H1 (cell line): ENCODE data around the gene POLR3K. TPM values are rescaled to one million over a fixed set of nuclear protein-coding genes. Genes with fewer than 3 reads are reported as not detected.

Experiments used
- CBX8 ChIP-seq: fragments of 300-800, 300-1000 bp; sonication (generic); IDR thresholded peaks from 2 replicates; pipeline ENCODE4 v1.7.1; 2016; ENCODE audit warnings: low read depth, low read length, borderline replicate concordance
- CREB1 ChIP-seq: IDR thresholded peaks from 2 replicates; pipeline ENCODE4 v1.6.1; 2012; ENCODE audit warnings: inconsistent platforms
- EGR1 ChIP-seq: IDR thresholded peaks from 2 replicates; pipeline ENCODE4 v1.6.1; 2011; ENCODE audit warnings: low read depth, low read length, borderline replicate concordance
- FOSL1 ChIP-seq: IDR thresholded peaks from 2 replicates; pipeline ENCODE4 v1.6.1; 2011; ENCODE audit warnings: mild to moderate bottlenecking, low read depth, low read length, moderate library complexity; ENCODE audit not compliant: insufficient read depth
- GTF2F1 ChIP-seq: IDR thresholded peaks from 2 replicates; pipeline ENCODE4 v1.6.1; 2012; ENCODE audit warnings: low read depth, low read length, improper control_type of control experiment, borderline replicate concordance
- HDAC2 ChIP-seq, 2 experiments: fragments of 300-600 bp in 1 of 2; sonication (generic) in 1 of 2; IDR thresholded peaks; 2 replicates each; pipeline ENCODE4 v1.6.1; 2011 to 2012; ENCODE audit warnings: low read depth in 2 of 2, low read length in 2 of 2, mild to moderate bottlenecking in 2 of 2, moderate library complexity in 2 of 2, borderline replicate concordance in 1 of 2, inconsistent platforms in 1 of 2
- KDM4A ChIP-seq: IDR thresholded peaks from one replicate; pipeline ENCODE4 v1.7.1; 2012; ENCODE audit warnings: low read depth, mild to moderate bottlenecking, moderate library complexity, low read length, inconsistent platforms; ENCODE audit not compliant: severe bottlenecking
- KDM5A ChIP-seq: fragments of 200-600 bp; IDR thresholded peaks from 2 replicates; pipeline ENCODE4 v1.7.1; 2012; ENCODE audit warnings: mild to moderate bottlenecking, low read length, inconsistent platforms, mixed read lengths
- POLR2AphosphoS5 ChIP-seq: IDR thresholded peaks from 2 replicates; pipeline ENCODE4 v1.6.1; 2011; ENCODE audit warnings: low read depth, low read length
- SAP30 ChIP-seq: fragments of 300-600 bp; sonication (generic); IDR thresholded peaks from 2 replicates; pipeline ENCODE4 v1.7.1; 2012; ENCODE audit warnings: low read length, moderate library complexity, mild to moderate bottlenecking, inconsistent platforms; ENCODE audit not compliant: insufficient read depth, insufficient replicate concordance
- polyA plus RNA-seq, 7 experiments: library from polyadenylated mRNA; depleted of rRNA in 3 of 7; stranded (reverse) in 5 of 7; unstranded in 2 of 7; fragments of >200 nt in 5 of 7; fragments of 200-250 nt in 2 of 7; gene quantifications; 1 replicate in 5 of 7; 2 replicates in 1 of 7; 4 replicates in 1 of 7; pipeline versions ENCODE4 v1.2.1 to v1.2.3, GENCODE V29; 2011 to 2013; ENCODE audit warnings: missing spikeins in 2 of 7, mixed read lengths in 2 of 7
- total RNA-seq: library from RNA; stranded (reverse); fragmentation: NEBNext Ultra II Directional; extraction: Animal tissue kit (Norgen Biotek cat#: 25700); gene quantifications from 2 replicates; pipeline ENCODE4 v1.2.1, GENCODE V29; 2021
- TF ChIP-seq, protein P1 (sequence below): fragments of 300-600 bp; sonication (generic); IDR thresholded peaks from 2 replicates; pipeline ENCODE4 v1.7.1; 2012; ENCODE audit warnings: low read length, moderate library complexity, mild to moderate bottlenecking, inconsistent platforms; ENCODE audit not compliant: insufficient replicate concordance
- TF ChIP-seq, protein P2 (sequence below): IDR thresholded peaks from 2 replicates; pipeline ENCODE4 v1.6.1; 2012; ENCODE audit warnings: inconsistent platforms

The POLR3K gene
- total and polyA plus RNA-seq, 2 of the 8 experiments (the other 6 are each of a cell fraction or from before 2014, with no cell fraction given): 45.4 to 80.5 TPM

DNA sequence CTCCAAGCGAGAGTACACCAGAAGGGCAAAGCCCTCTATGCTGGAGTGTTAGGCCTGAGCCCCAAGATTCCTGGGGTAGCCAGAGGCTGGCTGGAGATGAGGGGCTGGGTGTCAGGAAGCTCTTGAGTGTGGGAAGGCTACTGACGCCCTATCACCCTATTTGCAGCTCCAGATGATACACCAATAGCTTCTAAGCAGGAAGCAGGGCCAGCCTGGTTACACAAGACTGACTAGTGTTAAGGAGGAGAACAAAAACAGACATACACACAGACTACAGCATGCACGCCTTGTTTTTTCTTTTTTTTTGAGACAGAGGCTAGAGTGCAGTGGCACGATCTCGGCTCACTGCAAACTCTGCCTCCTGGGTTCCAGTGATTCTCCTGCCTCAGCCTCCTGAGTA, 15.9 kb downstream of the POLR3K start (continued):
- TF ChIP-seq, protein P1, sequence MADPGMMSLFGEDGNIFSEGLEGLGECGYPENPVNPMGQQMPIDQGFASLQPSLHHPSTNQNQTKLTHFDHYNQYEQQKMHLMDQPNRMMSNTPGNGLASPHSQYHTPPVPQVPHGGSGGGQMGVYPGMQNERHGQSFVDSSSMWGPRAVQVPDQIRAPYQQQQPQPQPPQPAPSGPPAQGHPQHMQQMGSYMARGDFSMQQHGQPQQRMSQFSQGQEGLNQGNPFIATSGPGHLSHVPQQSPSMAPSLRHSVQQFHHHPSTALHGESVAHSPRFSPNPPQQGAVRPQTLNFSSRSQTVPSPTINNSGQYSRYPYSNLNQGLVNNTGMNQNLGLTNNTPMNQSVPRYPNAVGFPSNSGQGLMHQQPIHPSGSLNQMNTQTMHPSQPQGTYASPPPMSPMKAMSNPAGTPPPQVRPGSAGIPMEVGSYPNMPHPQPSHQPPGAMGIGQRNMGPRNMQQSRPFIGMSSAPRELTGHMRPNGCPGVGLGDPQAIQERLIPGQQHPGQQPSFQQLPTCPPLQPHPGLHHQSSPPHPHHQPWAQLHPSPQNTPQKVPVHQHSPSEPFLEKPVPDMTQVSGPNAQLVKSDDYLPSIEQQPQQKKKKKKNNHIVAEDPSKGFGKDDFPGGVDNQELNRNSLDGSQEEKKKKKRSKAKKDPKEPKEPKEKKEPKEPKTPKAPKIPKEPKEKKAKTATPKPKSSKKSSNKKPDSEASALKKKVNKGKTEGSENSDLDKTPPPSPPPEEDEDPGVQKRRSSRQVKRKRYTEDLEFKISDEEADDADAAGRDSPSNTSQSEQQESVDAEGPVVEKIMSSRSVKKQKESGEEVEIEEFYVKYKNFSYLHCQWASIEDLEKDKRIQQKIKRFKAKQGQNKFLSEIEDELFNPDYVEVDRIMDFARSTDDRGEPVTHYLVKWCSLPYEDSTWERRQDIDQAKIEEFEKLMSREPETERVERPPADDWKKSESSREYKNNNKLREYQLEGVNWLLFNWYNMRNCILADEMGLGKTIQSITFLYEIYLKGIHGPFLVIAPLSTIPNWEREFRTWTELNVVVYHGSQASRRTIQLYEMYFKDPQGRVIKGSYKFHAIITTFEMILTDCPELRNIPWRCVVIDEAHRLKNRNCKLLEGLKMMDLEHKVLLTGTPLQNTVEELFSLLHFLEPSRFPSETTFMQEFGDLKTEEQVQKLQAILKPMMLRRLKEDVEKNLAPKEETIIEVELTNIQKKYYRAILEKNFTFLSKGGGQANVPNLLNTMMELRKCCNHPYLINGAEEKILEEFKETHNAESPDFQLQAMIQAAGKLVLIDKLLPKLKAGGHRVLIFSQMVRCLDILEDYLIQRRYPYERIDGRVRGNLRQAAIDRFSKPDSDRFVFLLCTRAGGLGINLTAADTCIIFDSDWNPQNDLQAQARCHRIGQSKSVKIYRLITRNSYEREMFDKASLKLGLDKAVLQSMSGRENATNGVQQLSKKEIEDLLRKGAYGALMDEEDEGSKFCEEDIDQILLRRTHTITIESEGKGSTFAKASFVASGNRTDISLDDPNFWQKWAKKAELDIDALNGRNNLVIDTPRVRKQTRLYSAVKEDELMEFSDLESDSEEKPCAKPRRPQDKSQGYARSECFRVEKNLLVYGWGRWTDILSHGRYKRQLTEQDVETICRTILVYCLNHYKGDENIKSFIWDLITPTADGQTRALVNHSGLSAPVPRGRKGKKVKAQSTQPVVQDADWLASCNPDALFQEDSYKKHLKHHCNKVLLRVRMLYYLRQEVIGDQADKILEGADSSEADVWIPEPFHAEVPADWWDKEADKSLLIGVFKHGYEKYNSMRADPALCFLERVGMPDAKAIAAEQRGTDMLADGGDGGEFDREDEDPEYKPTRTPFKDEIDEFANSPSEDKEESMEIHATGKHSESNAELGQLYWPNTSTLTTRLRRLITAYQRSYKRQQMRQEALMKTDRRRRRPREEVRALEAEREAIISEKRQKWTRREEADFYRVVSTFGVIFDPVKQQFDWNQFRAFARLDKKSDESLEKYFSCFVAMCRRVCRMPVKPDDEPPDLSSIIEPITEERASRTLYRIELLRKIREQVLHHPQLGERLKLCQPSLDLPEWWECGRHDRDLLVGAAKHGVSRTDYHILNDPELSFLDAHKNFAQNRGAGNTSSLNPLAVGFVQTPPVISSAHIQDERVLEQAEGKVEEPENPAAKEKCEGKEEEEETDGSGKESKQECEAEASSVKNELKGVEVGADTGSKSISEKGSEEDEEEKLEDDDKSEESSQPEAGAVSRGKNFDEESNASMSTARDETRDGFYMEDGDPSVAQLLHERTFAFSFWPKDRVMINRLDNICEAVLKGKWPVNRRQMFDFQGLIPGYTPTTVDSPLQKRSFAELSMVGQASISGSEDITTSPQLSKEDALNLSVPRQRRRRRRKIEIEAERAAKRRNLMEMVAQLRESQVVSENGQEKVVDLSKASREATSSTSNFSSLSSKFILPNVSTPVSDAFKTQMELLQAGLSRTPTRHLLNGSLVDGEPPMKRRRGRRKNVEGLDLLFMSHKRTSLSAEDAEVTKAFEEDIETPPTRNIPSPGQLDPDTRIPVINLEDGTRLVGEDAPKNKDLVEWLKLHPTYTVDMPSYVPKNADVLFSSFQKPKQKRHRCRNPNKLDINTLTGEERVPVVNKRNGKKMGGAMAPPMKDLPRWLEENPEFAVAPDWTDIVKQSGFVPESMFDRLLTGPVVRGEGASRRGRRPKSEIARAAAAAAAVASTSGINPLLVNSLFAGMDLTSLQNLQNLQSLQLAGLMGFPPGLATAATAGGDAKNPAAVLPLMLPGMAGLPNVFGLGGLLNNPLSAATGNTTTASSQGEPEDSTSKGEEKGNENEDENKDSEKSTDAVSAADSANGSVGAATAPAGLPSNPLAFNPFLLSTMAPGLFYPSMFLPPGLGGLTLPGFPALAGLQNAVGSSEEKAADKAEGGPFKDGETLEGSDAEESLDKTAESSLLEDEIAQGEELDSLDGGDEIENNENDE: no peak
- no peak for TF ChIP-seq EGR1
- TF ChIP-seq, protein P2, sequence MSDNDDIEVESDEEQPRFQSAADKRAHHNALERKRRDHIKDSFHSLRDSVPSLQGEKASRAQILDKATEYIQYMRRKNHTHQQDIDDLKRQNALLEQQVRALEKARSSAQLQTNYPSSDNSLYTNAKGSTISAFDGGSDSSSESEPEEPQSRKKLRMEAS: no peak
- no peak for TF ChIP-seq FOSL1
- TF ChIP-seq POLR2AphosphoS5: no peak
- no peak for TF ChIP-seq SAP30
- no peak for TF ChIP-seq KDM4A
- no peak for TF ChIP-seq CBX8
- TF ChIP-seq CREB1: no peak
- no peak for TF ChIP-seq HDAC2 (IDR thresholded peaks at IDR 0.05; ENCODE audit: borderline replicate concordance in 1 of 2, low read depth in 2 of 2, low read length in 2 of 2)
- no peak for TF ChIP-seq GTF2F1
- no peak for TF ChIP-seq KDM5A
